ENCODE measurements around the gene TREML2.

GRCh38 chr6:41247882-41248705 lies 47.1 kb upstream of the TREML2 start:
- no peak for TF ChIP-seq CTCF (IDR thresholded peaks at IDR 0.05)
- no peak for TF ChIP-seq POLR2A (IDR thresholded peaks at IDR 0.05)
- TF ChIP-seq POLR2AphosphoS5 (IDR thresholded peaks at IDR 0.05; ENCODE audit: insufficient read depth in 1 of 2, low read depth in 1 of 2), result no peak

Data from vagina (tissue), 2 donors.